ENCODE data around the gene CNFN.
"Not testable (repeated sequence)": the region's sequence is repeated elsewhere in the genome, so short reads cannot be mapped to it uniquely, and the experiment has no call there.

Gene CNFN

DNA sequence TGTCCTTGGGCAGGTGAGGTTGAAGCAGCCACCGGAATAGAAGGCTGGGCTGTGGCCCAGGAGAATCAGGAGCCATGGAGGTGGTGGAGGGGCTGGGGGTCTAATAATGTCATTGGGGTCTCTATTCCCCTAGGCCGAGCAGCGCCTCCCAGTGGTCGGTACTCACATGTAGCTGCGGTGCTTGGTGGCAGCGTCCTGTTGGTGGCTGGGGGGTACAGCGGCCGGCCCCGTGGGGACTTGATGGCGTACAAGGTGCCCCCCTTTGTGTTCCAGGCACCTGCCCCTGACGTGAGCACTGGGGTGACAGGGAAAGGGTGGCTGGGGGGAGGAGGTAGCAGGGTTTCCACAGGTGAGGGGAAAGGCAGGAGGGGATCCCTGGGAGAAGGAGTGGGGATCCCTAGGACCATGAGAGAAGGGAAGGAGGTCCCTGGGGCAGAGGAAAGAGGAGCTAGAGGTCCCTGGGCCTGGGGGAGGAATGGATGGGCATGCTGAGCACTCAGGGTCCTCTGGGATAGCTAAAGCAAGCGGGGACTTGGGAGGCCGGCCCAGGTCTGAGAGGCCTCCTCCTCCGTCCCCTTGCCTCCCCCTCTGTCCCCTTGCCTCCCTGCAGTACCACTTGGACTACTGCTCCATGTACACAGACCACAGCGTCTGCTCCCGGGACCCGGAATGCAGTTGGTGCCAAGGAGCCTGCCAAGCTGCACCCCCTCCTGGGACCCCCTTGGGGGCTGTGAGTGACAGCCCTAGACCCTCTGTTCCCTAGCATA is 46.6 kb downstream of the CNFN start:
- Histone ChIP-seq H3K9me3 (ENCODE audit: control insufficient read depth, low read depth, low read length) (no peaks in the 10 kb centered on the region), H3K36me3 (ENCODE audit: control insufficient read depth, low read depth, low read length) (no peaks in the 10 kb centered on the region), H3K27me3 (ENCODE audit: control insufficient read depth, insufficient read depth, low read length) (no peaks in the 10 kb centered on the region), H3K4me3 (ENCODE audit: low read length) (no peak overlapping the region), H3K4me1 (ENCODE audit: control insufficient read depth, low read depth, low read length) (no peaks in the 10 kb centered on the region), H3K9ac (ENCODE audit: low read length) (no peak overlapping the region), H3K27ac (ENCODE audit: low read length) (no peak overlapping the region)

DNA sequence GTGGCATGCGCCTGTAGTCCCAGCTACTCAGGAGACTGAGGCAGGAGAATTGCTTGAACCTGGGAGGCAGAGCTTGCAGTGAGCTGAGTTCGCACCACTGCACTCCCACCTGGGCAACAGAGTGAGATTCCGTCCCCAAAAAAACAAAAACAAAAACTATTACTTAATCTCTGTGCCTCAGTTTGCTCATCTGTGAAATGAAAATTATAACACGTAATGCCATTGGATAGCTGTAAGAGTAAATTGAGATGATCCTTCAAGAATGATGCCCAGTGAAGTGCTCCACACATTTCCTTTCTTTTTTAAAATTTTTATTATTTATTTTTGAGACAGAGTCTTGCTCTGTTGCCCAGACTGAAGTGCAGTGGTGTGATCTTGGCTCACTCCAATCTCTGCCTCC is 50.2 kb downstream of the CNFN start:
- not testable (repeated sequence) for H3K36me3 ChIP-seq (ENCODE audit: control insufficient read depth, low read depth, low read length); H3K4me3 ChIP-seq (ENCODE audit: low read length); H3K9me3 ChIP-seq (ENCODE audit: control insufficient read depth, low read depth, low read length); H3K9ac ChIP-seq (ENCODE audit: low read length); H3K4me1 ChIP-seq (ENCODE audit: control insufficient read depth, low read depth, low read length); H3K27me3 ChIP-seq (ENCODE audit: control insufficient read depth, insufficient read depth, low read length); H3K27ac ChIP-seq (ENCODE audit: low read length)

DNA sequence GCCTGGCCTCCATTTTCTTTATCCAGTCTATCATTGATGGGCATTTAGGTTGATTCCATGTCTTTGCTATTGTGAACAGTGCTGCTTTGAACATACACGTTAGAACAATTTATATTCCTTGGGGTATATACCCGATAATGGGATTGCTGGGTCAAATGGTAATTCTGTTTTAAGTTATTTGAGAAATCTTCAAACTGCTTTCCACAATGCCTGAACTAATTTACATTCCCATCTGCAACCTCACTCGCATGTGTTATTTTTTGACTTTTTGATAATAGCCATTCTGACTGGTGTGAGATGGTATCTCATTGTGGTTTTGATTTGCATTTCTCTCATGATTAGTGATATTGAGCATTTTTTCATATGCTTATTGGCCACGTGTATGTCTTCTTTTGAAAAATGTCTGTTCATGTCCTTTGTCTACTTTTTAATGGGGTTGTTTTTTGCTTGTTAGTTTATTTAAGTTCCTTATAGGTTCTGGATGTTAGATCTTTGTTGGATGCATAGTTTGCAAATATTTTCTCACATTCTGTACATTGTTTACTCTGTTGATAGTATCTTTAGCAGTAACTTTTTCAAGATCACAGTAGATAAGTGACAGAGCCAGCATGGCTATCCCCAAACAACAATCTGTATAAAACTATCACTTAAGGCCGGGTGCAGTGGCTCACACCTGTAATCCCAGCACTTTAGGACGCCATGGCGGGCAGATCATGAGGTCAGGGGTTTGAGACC is 50.8 kb downstream of the CNFN start:
- H3K4me1 ChIP-seq (ENCODE audit: control insufficient read depth, low read depth, low read length); H3K27ac ChIP-seq (ENCODE audit: low read length); H3K9me3 ChIP-seq (ENCODE audit: control insufficient read depth, low read depth, low read length); H3K36me3 ChIP-seq (ENCODE audit: control insufficient read depth, low read depth, low read length); H3K9ac ChIP-seq (ENCODE audit: low read length); H3K4me3 ChIP-seq (ENCODE audit: low read length); H3K27me3 ChIP-seq (ENCODE audit: control insufficient read depth, insufficient read depth, low read length): not testable (repeated sequence)
